Muscle of arm (tissue), 12 donors: ENCODE measurements around the gene CFAP206. TPM values are rescaled to one million over a fixed set of nuclear protein-coding genes. Genes with fewer than 3 reads are reported as not detected.

Source experiments
- polyA plus RNA-seq, 12 donors: library from polyadenylated mRNA; unstranded; fragments of 120-200 nt; gene quantifications; one replicate each; pipeline ENCODE4 v1.2.1, GENCODE V29; 2013; ENCODE audit not compliant: insufficient read length in 12 of 12

CFAP206 gene
- polyA plus RNA-seq, 12 donors: 0.07 to 0.52 (median 0.18) TPM; not detected in 4

Other genes starting within 250 kb of the CFAP206 start
- 10 to 100 TPM in 9 of 12 donors, 1 to 10 TPM in 2, not detected in 1; 8.5 to 16.2 (median 11.8) TPM for gene SMIM8, start 85.4 kb upstream of the CFAP206 start, polyA plus RNA-seq
- under 1 TPM in 3 of 12 donors, not detected in 9; 0.08 to 0.19 (median 0.12) TPM for gene GJB7, start 78.7 kb upstream of the CFAP206 start, polyA plus RNA-seq
- 1 to 10 TPM in 8 of 12 donors, under 1 TPM in 2, not detected in 2; 0.75 to 5.8 (median 2.2) TPM for gene C6orf163, start 63.2 kb upstream of the CFAP206 start, polyA plus RNA-seq
- 10 to 100 TPM in 11 of 12 donors, not detected in 1; 15.4 to 29.0 (median 22.2) TPM for gene SLC35A1, start 65.0 kb downstream of the CFAP206 start, polyA plus RNA-seq
- gene RARS2, start 182.0 kb downstream of the CFAP206 start, polyA plus RNA-seq: 10 to 100 TPM in 11 of 12 donors, not detected in 1; 37.1 to 61.4 (median 48.4) TPM
- gene ORC3, start 182.2 kb downstream of the CFAP206 start, polyA plus RNA-seq: 10 to 100 TPM in 11 of 12 donors, not detected in 1; 20.4 to 31.6 (median 28.3) TPM